GM18517 (cell line): ENCODE results near the gene FREY1.

Experiments
- ATAC-seq: cut with Tn5 transposase; IDR thresholded peaks from one replicate; pipeline ENCODE4 v1.9.1; 2021; ENCODE audit warnings: mild to moderate bottlenecking, moderate library complexity; ENCODE audit not compliant: unreplicated experiment

FREY1 gene

GRCh38 chr11:45872651-45873356 lies 34.3 kb downstream of the FREY1 start:
- ATAC-seq = no peak

GRCh38 chr11:45871638-45872037 lies 35.4 kb downstream of the FREY1 start:
- no peak for ATAC-seq

DNA sequence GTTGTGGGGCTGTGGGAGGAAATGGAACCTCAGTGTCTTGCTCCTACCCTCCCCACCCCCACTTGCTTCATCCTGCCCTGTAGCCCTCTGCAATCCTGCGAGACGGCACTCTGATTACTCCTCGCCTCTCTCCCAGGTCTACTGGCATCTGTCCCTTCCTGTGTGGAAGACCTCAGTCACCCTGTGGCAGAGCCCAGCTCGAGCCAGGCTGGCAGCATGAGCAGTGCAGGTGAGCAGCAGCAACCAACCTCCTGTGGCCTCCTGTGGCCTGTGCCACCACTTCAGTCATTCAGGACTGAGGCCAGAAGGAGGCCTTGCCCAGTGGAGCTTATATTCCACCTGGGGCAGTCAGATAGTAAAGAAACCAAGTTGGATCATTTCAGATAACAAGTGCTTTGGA lies 36.4 kb downstream of the FREY1 start:
- ATAC-seq = no peak

- no peak for ATAC-seq
Measured at GRCh38 chr11:45869551-45869950, 37.5 kb downstream of the FREY1 start.

DNA sequence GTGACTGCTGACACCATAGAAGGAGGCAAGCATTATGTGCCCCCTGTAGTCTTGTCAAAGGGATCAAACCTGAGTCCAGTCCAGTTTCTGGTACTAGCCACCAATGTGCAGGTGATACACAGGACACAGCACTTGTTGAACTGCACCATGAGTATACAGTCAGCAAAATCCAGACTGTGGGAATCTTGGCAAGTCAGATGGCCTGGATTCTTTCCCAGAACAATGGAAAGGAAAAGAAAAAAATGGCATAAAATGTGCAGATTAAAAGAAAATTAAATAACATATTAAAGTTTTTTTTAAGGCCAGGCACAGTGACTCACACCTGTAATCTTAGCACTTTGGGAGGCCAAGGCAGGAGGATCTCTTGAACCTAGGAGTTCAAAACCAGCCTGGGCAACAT lies 43.0 kb downstream of the FREY1 start:
- no peak for ATAC-seq

GRCh38 chr11:45860764-45861510 lies 46.1 kb downstream of the FREY1 start:
- ATAC-seq = no peak

GRCh38 chr11:45860348-45860747 lies 46.7 kb downstream of the FREY1 start:
- ATAC-seq = no peak

DNA sequence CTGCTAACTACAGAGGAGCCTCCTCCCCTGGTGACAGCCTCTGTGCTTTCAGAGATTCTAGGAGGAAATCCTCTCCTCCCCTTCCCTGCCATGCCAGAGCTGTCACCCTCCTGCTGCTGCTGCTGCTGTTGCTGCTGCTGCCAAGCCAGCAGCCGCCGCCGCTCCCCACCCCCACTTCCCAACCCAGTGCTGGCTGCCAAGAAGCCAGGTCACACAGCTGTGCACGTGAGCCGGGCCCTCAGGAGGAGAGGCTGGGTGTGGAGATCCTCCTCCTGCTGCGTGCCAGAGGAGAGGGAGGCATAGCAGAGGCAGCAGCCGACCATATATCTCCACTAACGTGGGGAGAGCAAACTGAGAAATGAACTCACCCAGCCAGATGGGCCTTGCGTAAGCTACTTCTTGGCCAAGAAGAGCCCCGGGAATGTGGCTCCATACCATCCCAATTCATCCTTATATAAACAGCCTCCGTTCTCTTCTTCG lies 47.4 kb downstream of the FREY1 start:
- no peak for ATAC-seq

GRCh38 chr11:45858751-45859398 lies 48.2 kb downstream of the FREY1 start:
- no peak for ATAC-seq

GRCh38 chr11:45857961-45858474 lies 49.1 kb downstream of the FREY1 start:
- ATAC-seq = no peak
